Measurements from ENCODE around the gene CNBP. TPM values are rescaled to one million over a fixed set of nuclear protein-coding genes. Genes with fewer than 3 reads are reported as not detected.
"Not testable (repeated sequence)": the region's sequence is repeated elsewhere in the genome, so short reads cannot be mapped to it uniquely, and the experiment has no call there.

The CNBP gene
- polyA plus RNA-seq, 5 donors: 412 to 446 (median 429) TPM

- no peak for DNase-seq
Measured at GRCh38 chr3:129196601-129197000, 12.9 kb upstream of the CNBP start.

- DNase-seq: no peak
Measured at GRCh38 chr3:129195731-129196256, 12.1 kb upstream of the CNBP start.

DNA sequence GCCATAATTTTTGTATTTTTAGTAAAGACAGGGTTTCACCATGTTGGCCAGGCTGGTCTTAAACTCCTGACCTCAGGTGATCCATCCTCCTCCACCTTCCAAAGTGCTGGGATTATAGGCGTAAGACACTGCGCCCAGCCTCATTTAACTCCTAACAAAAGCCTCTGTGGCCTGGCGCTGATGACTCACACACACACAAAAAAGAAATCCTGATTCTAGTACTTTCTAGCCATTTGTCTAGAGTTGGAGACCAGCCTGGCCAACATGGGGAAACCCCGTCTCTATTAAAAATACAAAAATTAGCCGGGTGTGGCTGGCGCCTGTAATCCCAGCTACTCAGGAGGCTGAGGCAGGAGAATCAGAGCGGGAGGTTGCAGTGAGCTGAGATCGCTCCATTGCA is 6.1 kb upstream of the CNBP start:
- DNase-seq: not testable (repeated sequence)

DNA sequence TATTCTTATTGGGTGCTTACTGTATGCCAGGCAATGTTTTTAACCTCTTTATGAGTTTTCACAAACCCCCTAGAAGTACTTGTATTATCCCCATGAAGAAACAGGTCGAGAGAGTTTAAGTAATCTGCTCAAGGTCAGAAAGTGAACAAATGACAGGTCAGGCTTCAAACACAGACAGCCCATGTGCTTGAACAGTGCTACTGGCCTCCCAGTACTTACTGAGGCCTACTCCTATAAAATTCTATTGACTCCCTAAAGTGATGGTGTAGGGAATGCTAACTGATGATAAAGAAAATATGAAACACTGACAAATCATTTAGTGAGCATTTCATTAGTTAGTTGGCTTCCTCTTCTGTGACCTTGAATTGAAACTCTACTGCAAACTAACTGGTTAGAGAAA is 4.2 kb upstream of the CNBP start:
- no peak for DNase-seq

- no peak for DNase-seq
Measured at GRCh38 chr3:129185783-129186182, 2.1 kb upstream of the CNBP start.

GRCh38 chr3:129184784-129185542 is 1.3 kb upstream of the CNBP start:
- not testable (repeated sequence) for DNase-seq

DNA sequence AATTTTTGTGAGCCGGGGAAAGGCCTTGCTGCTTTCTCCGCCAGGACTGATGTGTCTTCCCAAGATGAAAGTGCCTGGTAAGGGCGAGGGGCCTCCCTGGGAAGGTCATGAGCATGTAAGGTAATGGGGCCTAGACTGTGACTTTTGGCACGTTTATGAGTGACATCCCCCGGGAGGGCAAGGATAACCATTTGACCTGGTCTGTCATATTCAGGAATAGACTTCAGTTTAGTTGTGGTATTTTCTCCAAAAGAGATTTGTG is 631 bp upstream of the CNBP start:
- DNase-seq: no peak

DNA sequence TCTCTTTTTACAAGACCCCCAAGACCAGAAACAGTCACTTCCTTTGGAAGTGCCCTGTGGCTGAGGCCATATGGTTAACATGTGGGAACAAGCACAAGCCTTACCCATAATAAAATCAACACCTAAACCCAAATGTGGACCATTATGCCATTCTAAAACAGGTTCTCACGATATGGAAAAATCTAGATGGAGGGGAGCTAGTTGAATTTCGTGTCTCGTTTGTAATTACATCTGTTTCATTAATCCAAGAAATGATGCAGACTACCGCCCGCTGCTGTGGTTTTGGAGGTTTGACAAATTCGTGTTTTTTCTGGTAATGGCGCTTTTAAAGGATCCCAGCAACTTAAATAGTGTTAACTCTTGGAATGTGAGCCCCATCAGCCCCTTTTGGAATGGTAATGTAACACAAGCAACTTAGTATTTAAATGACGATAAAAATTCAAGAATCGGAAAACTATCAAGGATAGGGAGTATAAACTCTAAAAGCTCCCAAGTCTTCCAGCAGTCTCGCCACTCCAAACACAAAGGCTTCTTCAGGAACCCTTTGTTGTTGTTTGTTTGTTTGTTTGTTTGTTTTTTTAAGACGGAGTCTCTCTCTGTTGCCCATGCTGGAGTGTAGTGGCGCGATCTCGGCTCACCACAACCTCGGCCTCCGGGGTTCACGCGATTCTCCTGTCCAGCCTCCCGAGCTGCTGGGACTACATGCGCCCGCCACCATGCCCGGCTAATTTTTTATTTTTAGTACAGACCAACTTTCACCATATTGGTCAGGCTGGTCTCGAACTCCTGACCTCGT is 1.1 kb downstream of the CNBP start:
- peak in 1 of 2 donors; percentile 15 for DNase-seq

GRCh38 chr3:129181819-129182218 is 1.9 kb downstream of the CNBP start:
- DNase-seq: no peak

DNA sequence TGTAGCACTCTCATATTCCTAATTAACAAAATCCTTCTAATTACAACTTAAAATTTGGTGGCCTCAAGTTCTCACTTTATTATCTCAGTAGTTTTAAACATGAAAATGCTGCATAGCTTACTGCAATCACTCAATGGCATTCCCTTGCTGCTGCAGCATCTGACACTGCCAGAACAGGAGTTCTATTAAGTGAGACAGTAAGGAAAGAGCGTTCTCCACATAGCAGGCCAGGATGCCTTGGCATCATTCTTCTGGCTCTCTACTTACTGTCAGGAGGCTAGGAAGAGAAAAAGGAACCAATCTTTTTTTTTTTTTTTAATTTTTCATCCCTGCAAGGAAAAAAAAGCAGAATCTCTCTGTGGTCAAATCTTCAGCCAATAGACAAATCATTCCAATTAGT is 3.2 kb downstream of the CNBP start:
- peak in 1 of 2 donors; percentile 12 for DNase-seq

GRCh38 chr3:129176051-129176450 is 7.6 kb downstream of the CNBP start:
- no peak for DNase-seq

DNA sequence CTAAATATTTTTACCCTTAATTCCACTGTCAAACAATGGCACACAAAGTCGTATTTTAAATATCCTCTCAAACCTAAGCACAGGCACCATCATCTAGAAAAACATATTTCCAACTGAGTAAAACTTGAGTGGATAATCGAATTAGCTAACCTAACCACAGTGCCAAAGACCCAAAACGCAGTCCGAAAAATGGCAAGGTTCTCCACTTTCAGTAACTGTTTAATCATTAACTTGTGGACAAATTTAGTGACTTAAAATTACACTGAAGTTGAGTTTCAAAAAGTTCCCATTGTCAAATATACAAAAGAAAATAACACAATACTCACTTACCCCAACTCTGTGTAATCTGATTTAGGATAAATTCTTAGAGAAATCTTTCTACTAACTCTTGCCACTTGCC is 10.0 kb downstream of the CNBP start:
- no peak for DNase-seq

DNA sequence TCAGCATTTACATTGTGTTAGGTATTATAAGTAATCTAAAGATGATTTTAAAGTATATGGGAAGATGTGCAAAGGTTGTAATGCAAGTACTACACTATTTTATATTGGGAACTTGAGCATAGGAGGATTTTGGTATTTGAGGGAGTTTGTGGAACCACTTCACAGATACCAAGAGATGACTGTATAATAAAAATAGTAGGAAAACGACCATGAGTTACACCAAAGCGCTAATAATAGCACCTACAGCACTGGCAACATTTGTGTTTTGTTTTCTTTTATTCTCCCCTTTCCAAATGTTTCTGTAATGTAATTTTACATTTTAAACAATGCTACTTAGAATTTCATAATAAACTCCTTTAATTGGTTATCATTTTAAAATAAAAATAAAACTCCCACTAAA is 10.5 kb downstream of the CNBP start:
- no peak for DNase-seq

DNA sequence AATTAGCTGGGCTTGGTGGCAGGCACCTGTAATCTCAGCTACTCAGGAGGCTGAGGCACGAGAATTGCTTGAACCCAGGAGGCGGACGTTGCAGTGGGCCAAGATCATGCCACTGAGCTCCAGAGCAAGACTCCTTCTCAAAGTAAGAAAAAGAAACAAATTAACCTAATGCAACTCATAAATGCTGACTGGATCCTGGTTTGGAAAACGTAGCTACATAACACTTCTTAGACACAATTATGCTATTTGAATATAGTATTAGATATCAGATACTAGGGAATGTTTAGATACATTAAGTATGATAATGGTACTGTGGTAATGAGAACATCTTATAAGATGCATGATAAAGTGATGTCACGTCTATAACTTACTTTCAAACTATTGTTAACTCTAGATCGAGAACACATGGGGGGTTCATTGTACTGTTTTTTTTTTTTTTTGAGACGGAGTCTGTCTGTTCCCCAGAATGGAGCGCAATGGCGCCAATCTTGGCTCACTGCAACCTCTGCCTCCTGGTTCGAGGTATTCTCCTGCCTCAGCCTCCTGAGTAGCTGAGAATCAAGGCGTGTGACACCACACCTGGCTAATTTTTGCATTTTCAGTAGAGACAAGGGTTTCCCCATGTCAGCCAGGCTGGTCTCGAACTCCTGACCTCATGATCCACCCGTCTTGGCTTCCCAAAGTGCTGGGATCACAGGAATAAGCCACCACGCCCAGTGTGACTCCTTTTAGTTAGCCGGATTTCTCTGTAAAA is 16.9 kb downstream of the CNBP start:
- no peak for DNase-seq

DNA sequence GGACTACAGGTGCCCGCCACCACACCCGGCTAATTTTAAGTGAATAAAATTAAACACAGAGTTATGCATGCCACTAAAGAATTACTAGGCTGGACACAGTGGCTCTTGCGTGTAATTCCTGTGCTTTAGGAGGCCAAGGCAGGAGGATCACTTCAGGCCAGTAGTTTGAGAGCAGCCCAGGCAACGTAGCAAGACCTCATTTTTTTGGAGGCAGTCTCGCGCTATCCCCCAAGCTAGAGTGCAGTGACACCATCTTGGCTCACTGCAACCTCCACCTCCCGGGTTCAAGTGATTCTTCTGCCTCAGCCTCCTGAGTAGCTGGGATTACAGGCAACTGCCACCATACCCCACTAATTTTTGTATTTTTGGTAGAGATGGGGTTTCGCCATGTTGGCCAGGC is 18.1 kb downstream of the CNBP start:
- DNase-seq: not testable (repeated sequence)

- no peak for DNase-seq
Measured at GRCh38 chr3:129164500-129164899, 19.2 kb downstream of the CNBP start.

DNA sequence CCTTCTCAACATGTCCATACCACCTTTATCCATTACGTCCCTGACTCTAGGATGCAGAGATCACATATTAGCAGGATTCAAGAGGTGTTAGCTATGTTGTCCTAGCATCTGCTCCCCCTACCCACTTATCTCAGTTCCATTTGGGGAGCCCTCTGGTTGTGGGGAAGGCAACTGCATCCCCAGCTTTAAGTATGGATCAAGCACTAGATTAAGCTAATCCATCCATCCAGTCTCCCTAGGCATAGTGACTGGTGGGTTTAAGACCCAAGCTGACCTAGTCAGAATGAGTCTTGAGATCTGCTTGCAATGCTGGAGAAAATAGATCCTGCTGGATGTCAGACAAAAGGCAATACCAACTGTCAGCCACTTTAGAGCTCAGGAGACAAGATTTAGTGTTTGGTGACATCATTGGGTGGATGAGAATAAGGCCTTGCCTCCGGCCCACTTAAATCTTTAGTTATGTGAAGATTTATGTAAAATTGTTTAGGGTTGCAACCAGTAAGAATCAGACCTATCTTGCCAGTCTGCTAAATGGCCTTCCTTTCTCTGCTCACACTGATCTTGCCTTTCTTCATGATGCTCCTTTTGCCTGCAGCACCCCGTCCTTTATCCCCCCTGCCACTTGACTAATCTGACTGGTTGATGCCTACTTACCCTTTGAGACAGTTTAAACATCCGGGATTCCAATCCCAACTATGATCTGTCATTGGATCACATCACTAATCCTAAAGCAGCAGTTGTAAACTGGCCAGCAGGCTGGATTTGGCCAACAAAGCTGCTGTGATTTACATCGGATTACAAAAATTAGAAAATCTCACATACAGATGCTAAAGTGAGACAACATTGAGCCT is 20.7 kb downstream of the CNBP start:
- DNase-seq: no peak

GRCh38 chr3:129161860-129162271 is 21.8 kb downstream of the CNBP start:
- peak; percentile 4 to 15 for DNase-seq

DNA sequence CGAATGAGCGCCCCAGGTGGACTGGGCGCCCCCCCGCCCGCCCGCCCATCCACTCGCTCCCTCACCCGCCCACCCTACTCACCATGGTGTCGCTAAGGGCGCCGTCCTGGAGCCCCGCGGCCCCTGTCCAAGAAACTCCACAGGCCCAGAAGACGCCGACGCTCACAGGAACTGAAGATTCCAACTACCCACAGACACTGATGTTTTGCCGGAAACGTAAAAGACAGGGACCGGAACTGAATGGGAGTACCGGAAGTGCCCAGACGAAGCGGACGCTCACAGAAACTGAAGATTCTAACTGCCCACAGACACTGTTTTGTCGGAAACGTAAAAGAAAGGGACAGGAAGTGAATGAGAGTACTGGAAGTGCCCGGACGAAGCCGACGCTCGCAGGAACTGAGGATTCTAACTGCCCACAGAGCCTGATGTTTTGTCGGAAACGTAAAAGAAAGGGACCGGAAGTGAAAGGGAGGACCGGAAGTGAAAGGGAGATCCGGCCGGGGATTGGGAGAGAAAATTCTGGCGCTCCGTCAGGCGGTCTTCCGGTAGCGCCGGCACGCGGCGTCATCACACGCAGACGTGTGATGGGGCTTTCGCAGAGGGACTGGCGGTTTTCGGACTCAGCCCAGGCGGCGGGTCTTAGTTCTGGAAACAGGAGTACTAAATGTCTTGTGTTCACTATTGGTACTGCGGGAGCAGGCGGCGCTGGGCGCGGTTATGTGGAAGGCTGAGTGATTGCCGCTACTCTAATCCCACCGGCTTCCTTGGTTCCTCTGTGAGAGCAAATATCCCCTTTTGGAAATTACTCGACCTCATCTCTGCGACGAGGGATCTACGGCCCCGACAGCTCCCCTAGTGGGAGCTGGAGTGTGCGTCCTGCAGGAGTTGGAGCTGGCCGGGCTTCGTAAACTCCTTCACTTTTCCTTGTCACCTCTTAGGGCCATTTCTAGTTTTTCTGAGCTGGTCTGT is 22.5 kb downstream of the CNBP start, which contains the start of gene ISY1:
Gene ISY1, minus strand, starts transcription at position 173 of the 969 bp plus-strand sequence. Its CDS starts 88 bp downstream, at position 85.
- DNase-seq: peak; percentile 94 to 97

- DNase-seq: no peak
Measured at GRCh38 chr3:129144786-129145185, 38.9 kb downstream of the CNBP start.

Data from right lung (tissue), 5 donors.